Activated naive CD8-positive, alpha-beta T cell treated with anti-CD3 and anti-CD28 coated beads for 36 hours (primary cell): ENCODE measurements around the gene THSD4. TPM values are rescaled to one million over a fixed set of nuclear protein-coding genes. Genes with fewer than 3 reads are reported as not detected.

Experiments
- DNase-seq: peaks from one replicate; pipeline ENCODE4 v3.0.0; 2021
- H3K27ac Mint-ChIP-seq: one replicate; pipeline ENCODE4 v1.8.0; 2022; ENCODE audit warnings: mild to moderate bottlenecking, moderate library complexity, mixed read lengths
- H3K27me3 Mint-ChIP-seq: one replicate; pipeline ENCODE4 v1.8.0; 2022; ENCODE audit warnings: mild to moderate bottlenecking, mixed read lengths
- H3K36me3 Mint-ChIP-seq: one replicate; pipeline ENCODE4 v1.8.0; 2021; ENCODE audit warnings: mild to moderate bottlenecking, mixed read lengths
- H3K4me1 Mint-ChIP-seq: one replicate; pipeline ENCODE4 v1.8.0; 2021; ENCODE audit warnings: mixed read lengths
- H3K4me3 Mint-ChIP-seq: one replicate; pipeline ENCODE4 v1.8.0; 2022; ENCODE audit warnings: mild to moderate bottlenecking, moderate library complexity, mixed read lengths
- H3K9me3 Mint-ChIP-seq: one replicate; pipeline ENCODE4 v1.8.0; 2022; ENCODE audit warnings: mixed read lengths
- total RNA-seq, 2 experiments: library from RNA; stranded (reverse); gene quantifications; one replicate each; pipeline ENCODE4 v1.2.3, GENCODE V29; 2021

THSD4 gene
- total RNA-seq, 2 experiments from 2014 or later = not detected

DNA sequence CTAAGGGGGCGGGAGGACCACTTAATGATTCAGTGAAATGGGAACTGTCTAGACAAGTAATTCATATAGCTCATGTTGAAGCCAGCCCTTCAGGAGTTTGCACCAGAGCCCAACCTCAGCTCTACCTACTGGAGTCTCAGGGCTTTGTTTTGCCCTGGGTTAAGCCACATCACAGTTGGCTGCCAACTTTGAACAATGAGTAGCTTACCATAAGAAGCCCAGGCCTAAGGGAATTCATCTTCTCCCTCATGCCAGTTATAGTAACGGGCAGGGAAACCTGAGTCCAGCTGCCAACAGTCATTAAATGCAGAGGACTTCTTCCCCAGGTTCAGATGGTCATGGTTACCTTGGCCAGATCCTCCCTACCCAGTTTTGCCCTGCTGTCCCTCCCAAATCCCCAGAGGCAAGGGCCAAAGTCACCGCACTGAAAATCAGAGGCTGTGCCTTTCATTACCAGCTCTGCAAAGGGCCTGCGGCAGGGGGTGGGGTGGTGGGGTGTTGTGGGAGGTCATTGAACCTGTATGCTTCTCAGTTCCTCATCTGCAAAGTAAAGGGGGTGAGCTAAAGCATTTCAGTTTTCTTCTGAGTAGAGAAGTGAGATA, 392.9 kb downstream of the THSD4 start:
- Mint-ChIP-seq H3K9me3 (no peaks in the 10 kb centered on the region), H3K27ac (no peak overlapping the region), H3K36me3 (no peaks in the 10 kb centered on the region), H3K4me3 (no peak overlapping the region), H3K4me1 (no peaks in the 10 kb centered on the region), H3K27me3 (peaks cover 22% of the 10 kb centered on the region)
- DNase-seq = no peak

GRCh38 chr15:71509139-71509538, 393.9 kb downstream of the THSD4 start:
- H3K36me3 Mint-ChIP-seq = no peaks in the 10 kb centered on the region
- H3K4me3 Mint-ChIP-seq = no peak overlapping the region
- no peak overlapping the region for H3K27ac Mint-ChIP-seq
- H3K4me1 Mint-ChIP-seq = no peaks in the 10 kb centered on the region
- peaks cover 24% of the 10 kb centered on the region for H3K27me3 Mint-ChIP-seq
- DNase-seq = no peak
- H3K9me3 Mint-ChIP-seq = no peaks in the 10 kb centered on the region

- H3K9me3 Mint-ChIP-seq = no peaks in the 10 kb centered on the region
- no peaks in the 10 kb centered on the region for H3K36me3 Mint-ChIP-seq
- H3K27me3 Mint-ChIP-seq = peaks cover 16% of the 10 kb centered on the region
- no peak overlapping the region for H3K27ac Mint-ChIP-seq
- H3K4me3 Mint-ChIP-seq = no peak overlapping the region
- no peaks in the 10 kb centered on the region for H3K4me1 Mint-ChIP-seq
- DNase-seq = no peak
These were observed 395.5 kb downstream of the THSD4 start for GRCh38 chr15:71510763-71511162.

DNA sequence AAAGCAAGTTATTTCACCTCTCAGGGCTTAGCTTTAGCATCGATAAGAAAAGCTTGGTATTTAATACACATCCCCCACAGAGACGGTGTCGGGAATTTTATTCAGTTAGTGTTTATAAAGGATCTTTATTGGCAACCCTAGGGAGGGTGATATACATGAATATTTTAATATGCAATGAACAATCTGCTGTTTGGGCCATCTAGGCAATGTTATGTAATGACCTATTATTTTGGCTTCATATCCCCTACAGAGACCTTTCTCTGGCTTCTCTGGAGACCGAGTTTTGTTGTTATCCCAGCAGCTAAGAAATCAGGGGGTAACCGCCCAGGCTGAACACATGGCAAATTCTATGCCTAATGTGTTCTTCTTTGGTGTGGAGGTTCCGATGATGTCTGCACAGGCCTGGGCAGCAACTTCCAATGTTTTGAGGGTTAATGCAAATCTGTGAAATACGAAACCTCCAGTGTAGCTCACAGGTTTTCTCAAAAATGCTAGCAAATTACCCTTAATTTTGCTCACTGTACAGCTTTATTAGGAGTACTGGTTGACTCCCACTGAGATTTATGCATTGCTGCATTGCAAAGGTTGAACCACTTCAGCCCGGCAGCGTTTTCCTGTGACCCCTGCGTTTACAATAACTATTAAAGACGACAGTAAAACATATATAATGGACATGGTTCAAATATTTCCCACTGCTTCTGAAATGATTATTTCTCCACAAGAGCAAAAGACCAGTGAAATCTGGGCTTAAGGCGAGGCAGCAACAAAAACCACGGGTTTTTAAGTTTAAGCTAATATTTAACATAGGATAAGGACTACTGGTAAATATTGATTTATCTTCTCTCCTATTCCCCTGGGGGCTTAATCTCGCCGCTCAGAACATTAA, 396.8 kb downstream of the THSD4 start:
- Mint-ChIP-seq H3K27me3 (peaks cover 14% of the 10 kb centered on the region), H3K4me1 (no peaks in the 10 kb centered on the region), H3K4me3 (no peak overlapping the region), H3K9me3 (no peaks in the 10 kb centered on the region), H3K36me3 (no peaks in the 10 kb centered on the region), H3K27ac (no peak overlapping the region)
- no peak for DNase-seq

- no peaks in the 10 kb centered on the region for H3K36me3 Mint-ChIP-seq
- no peaks in the 10 kb centered on the region for H3K9me3 Mint-ChIP-seq
- peaks cover 18% of the 10 kb centered on the region for H3K27me3 Mint-ChIP-seq
- no peak overlapping the region for H3K4me3 Mint-ChIP-seq
- H3K27ac Mint-ChIP-seq = no peak overlapping the region
- DNase-seq = no peak
- H3K4me1 Mint-ChIP-seq = no peaks in the 10 kb centered on the region
These were observed 397.4 kb downstream of the THSD4 start for GRCh38 chr15:71512682-71513006.

- Mint-ChIP-seq H3K36me3 (no peaks in the 10 kb centered on the region), H3K9me3 (no peaks in the 10 kb centered on the region)
These were observed 400.3 kb downstream of the THSD4 start for GRCh38 chr15:71515375-71516186.

DNA sequence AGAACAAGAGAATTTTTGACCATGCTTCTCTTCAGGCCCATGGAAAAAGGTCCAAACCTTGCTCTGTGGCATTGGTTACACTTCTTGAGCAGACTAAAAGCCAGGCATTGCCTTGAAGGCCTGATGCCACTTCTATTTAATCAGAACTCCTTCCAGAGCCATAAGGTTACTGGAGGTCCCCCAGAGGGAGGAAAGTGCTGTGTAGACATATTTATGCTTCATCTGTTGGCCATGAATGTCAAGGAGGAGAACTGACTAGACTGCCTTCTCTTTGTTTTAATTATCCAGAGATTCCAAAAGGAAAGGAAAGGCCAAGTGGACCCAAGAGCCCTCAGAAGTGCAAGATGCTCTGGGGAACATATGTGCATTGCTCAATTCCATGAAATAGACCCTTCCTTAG, 402.5 kb downstream of the THSD4 start:
- Mint-ChIP-seq H3K27ac (no peak overlapping the region), H3K4me3 (no peak overlapping the region), H3K27me3 (peaks cover 25% of the 10 kb centered on the region), H3K36me3 (no peaks in the 10 kb centered on the region), H3K4me1 (no peaks in the 10 kb centered on the region), H3K9me3 (no peaks in the 10 kb centered on the region)
- DNase-seq = no peak

More at GRCh38 chr15:71515375-71516186, 400.3 kb downstream of the THSD4 start:
- no peak overlapping the region for H3K27ac Mint-ChIP-seq
- no peak overlapping the region for H3K4me3 Mint-ChIP-seq
- H3K4me1 Mint-ChIP-seq = no peaks in the 10 kb centered on the region
- DNase-seq = no peak
- peaks cover 26% of the 10 kb centered on the region for H3K27me3 Mint-ChIP-seq

DNA sequence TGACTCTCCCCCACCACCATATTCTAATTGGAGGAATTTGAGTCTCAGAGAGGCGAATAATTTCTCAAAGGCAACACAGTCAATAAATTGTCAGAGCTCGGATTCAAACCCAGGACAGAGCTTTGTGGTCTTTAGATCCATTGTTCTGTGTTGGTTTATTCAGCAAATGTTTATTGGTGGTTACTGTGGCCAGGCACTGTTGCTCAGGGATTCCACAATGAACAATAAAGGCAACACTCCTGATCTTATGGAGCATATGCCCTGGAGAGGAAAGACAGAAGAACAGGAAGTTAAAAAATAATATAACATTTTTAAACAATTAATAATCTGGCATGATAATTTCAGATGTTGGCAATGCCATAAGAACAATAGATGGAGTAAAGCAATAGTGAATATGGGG, 403.4 kb downstream of the THSD4 start:
- H3K36me3 Mint-ChIP-seq = no peaks in the 10 kb centered on the region
- no peak for DNase-seq
- peaks cover 22% of the 10 kb centered on the region for H3K27me3 Mint-ChIP-seq
- no peak overlapping the region for H3K27ac Mint-ChIP-seq
- H3K4me1 Mint-ChIP-seq = no peaks in the 10 kb centered on the region
- H3K4me3 Mint-ChIP-seq = no peak overlapping the region
- H3K9me3 Mint-ChIP-seq = no peaks in the 10 kb centered on the region

DNA sequence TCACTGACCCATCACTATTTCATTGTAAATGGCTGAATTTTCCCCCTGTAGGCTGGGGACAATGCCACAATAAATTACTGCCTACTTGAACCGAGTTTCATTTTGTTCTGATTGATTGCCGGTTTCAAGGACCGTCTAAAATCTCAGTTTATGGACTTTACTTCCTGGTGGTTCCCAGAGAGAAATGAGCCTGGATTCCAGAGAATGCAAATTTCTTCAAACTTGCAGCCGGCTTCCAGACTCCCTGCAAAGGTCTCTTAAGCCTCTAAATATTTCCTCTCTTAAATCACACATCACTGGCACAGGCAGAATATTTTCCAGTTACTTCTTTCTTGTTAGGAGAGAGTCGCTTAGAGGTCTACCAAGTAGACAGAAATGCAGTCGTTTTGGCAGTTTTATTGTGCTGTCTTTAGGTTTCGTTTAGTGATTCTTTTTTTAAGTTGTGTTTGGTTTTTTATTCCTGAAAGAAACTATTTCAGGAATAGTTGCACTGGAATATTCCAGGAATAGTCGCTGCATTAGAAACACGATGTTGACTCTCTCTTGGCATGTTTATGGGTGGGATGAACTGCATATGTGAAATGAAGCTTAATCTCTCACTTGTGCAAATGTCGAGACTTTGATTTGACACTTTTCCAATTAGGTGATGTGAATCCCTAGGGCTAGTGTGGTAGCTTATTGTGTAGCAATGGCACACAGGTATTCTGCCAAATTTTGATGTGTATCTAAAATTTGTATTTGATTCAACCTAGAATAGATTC, 411.0 kb downstream of the THSD4 start:
- Mint-ChIP-seq H3K9me3 (no peaks in the 10 kb centered on the region), H3K27me3 (peaks cover 49% of the 10 kb centered on the region), H3K27ac (no peak overlapping the region), H3K36me3 (no peaks in the 10 kb centered on the region), H3K4me3 (no peak overlapping the region), H3K4me1 (no peaks in the 10 kb centered on the region)
- DNase-seq = no peak

DNA sequence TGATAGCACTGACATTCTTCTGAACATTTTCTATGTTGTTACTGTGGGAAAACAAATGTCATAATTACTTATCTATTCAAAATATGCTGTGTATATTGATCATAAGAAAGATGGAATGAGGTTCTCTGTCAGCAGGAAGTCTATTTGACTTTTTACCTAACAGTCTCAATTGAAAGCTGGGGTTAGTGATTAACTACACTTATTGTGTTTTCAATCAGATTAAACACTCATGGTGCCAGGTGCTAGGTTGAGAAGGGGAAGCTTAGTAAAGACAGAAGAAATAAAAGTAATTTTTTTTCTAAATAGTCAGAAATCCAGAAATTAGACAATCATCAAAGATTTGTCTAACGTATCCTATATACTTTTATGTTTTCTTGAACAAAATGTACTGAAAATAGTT, 414.1 kb downstream of the THSD4 start:
- DNase-seq = no peak
- Mint-ChIP-seq H3K36me3 (peaks cover 2% of the 10 kb centered on the region), H3K4me1 (no peaks in the 10 kb centered on the region), H3K4me3 (no peak overlapping the region), H3K27ac (no peak overlapping the region), H3K27me3 (peaks cover 52% of the 10 kb centered on the region), H3K9me3 (peaks cover 2% of the 10 kb centered on the region)

GRCh38 chr15:71530116-71530515, 414.8 kb downstream of the THSD4 start:
- H3K27ac Mint-ChIP-seq = no peak overlapping the region
- no peaks in the 10 kb centered on the region for H3K4me1 Mint-ChIP-seq
- H3K36me3 Mint-ChIP-seq = peaks cover 2% of the 10 kb centered on the region
- no peak for DNase-seq
- H3K9me3 Mint-ChIP-seq = peaks cover 2% of the 10 kb centered on the region
- H3K27me3 Mint-ChIP-seq = peaks cover 49% of the 10 kb centered on the region
- no peak overlapping the region for H3K4me3 Mint-ChIP-seq

DNA sequence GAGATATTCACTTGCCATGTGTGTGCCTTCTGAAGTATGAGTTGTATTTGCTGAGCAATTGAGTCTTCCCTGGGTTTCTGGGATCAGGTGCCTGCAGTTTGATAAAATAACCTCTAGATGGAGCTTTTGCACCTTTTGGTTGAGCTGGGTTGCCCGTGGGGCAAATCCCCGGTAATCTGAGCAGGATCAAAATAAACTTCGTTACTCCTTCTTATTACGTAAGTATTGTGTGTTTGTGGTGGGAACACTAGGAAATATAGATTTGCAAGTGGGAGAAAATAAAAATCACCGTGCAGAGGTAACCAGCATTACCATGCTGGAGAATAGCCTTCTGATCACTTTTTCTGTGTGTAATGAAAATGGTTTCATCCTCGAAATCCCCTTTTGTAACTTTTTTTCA, 417.7 kb downstream of the THSD4 start:
- Mint-ChIP-seq H3K27me3 (peaks cover 38% of the 10 kb centered on the region), H3K4me1 (no peaks in the 10 kb centered on the region), H3K36me3 (peaks cover 2% of the 10 kb centered on the region), H3K4me3 (no peak overlapping the region), H3K27ac (no peak overlapping the region), H3K9me3 (peaks cover 2% of the 10 kb centered on the region)
- DNase-seq = no peak

DNA sequence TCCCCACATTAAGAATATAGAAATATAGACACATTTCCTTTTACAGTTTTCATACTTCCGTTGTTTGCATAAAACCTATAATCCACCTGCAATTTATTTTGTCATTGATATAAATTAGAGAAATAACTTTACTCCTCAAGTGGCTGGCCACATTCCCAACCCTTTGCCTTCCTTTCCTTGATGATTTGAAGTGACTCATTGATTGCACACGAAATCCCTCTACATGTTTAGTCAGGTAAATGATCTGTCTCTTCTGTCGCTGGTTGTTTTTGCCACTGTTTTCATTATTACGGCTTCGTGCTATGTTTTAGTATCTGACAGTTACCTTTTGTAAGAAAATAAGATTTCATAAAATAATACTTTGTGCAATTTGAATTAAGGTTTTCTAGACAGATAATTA, 422.9 kb downstream of the THSD4 start:
- Mint-ChIP-seq H3K27me3 (peaks cover 14% of the 10 kb centered on the region), H3K36me3 (no peaks in the 10 kb centered on the region), H3K4me3 (no peak overlapping the region), H3K4me1 (no peaks in the 10 kb centered on the region), H3K9me3 (no peaks in the 10 kb centered on the region), H3K27ac (no peak overlapping the region)
- DNase-seq = no peak

DNA sequence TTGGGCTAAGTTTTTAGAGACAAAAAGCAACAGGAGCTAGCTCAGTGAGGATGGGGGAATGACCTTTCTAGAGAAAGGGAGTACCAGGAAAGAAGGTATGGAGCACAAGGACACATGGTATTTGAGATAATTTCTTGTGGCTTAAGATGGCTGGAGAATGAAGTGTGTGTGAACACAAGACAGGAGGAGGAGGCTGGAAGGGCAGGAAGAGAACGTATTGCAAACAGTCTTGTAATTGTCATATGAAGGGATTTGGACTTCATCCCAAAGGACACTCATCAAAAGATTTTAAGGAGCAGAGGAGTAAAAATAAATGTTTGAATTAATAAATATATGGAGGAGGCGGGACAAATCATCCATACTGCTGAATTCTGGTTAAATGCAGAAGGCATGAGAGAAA, 426.5 kb downstream of the THSD4 start:
- Mint-ChIP-seq H3K27me3 (peaks cover 17% of the 10 kb centered on the region), H3K4me1 (no peaks in the 10 kb centered on the region), H3K4me3 (no peak overlapping the region), H3K27ac (no peak overlapping the region), H3K9me3 (no peaks in the 10 kb centered on the region), H3K36me3 (no peaks in the 10 kb centered on the region)
- DNase-seq = no peak

GRCh38 chr15:71542836-71543235, 427.6 kb downstream of the THSD4 start:
- H3K27ac Mint-ChIP-seq = no peak overlapping the region
- peaks cover 17% of the 10 kb centered on the region for H3K27me3 Mint-ChIP-seq
- H3K4me3 Mint-ChIP-seq = no peak overlapping the region
- H3K36me3 Mint-ChIP-seq = no peaks in the 10 kb centered on the region
- H3K4me1 Mint-ChIP-seq = no peaks in the 10 kb centered on the region
- no peaks in the 10 kb centered on the region for H3K9me3 Mint-ChIP-seq
- DNase-seq = no peak
